Fibroblast of the aortic adventitia (primary cell): Measurements from ENCODE around the gene PRRG4. TPM values are rescaled to one million over a fixed set of nuclear protein-coding genes. Genes with fewer than 3 reads are reported as not detected.

ENCODE experiments used
- DNase-seq: peaks from one replicate; pipeline ENCODE4 v3.0.0-alpha.2; 2010; ENCODE audit warnings: low read depth
- H3K4me3 ChIP-seq: 2 replicates; pipeline ENCODE4 v1.5.1; 2011; ENCODE audit warnings: low read depth, mild to moderate bottlenecking, control low read depth, low read length, moderate library complexity
- total RNA-seq: library from RNA; depleted of rRNA; stranded (reverse); fragments of >200 nt; gene quantifications from 2 replicates; pipeline ENCODE4 v1.2.3, GENCODE V29; 2012; ENCODE audit warnings: low replicate concordance
- TF ChIP-seq, protein P1 (sequence below): IDR thresholded peaks from 2 replicates; pipeline ENCODE4 v1.5.1; 2011; ENCODE audit warnings: mild to moderate bottlenecking, low read length, control low read depth, inconsistent platforms; ENCODE audit not compliant: insufficient read depth

Gene PRRG4
- total RNA-seq, 1 donor: 0.36 TPM

- DNase-seq: peak; percentile 33
- TF ChIP-seq, protein P1, sequence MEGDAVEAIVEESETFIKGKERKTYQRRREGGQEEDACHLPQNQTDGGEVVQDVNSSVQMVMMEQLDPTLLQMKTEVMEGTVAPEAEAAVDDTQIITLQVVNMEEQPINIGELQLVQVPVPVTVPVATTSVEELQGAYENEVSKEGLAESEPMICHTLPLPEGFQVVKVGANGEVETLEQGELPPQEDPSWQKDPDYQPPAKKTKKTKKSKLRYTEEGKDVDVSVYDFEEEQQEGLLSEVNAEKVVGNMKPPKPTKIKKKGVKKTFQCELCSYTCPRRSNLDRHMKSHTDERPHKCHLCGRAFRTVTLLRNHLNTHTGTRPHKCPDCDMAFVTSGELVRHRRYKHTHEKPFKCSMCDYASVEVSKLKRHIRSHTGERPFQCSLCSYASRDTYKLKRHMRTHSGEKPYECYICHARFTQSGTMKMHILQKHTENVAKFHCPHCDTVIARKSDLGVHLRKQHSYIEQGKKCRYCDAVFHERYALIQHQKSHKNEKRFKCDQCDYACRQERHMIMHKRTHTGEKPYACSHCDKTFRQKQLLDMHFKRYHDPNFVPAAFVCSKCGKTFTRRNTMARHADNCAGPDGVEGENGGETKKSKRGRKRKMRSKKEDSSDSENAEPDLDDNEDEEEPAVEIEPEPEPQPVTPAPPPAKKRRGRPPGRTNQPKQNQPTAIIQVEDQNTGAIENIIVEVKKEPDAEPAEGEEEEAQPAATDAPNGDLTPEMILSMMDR: no peak
- peak overlapping the region; percentile 69 for H3K4me3 ChIP-seq
These were observed 509 bp upstream of the PRRG4 start for GRCh38 chr11:32829157-32829679.

- H3K4me3 ChIP-seq: peak overlapping the region; percentile 69
- no peak for DNase-seq
- TF ChIP-seq, protein P1: no peak
These were observed 649 bp downstream of the PRRG4 start for GRCh38 chr11:32830413-32830738.

DNA sequence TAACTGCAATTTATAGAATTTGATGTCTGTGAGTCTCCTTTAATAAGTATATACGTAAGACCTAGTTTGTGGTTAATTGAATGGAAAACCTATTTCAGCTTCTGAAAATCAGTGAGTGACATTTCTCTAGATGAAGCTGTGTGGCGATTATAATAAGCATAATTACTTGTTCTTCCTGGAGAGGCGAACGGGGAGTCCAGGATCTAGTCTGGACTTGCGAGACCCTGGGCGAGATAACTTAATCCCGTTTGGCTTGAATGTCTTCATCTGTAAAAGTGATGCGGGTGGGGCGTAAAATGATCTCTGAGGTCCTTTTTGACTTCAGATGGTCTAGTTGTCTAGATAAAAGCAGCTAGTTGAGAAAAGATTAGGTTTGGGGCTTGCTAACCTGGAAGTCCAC, 1.1 kb downstream of the PRRG4 start:
- TF ChIP-seq, protein P1: no peak
- H3K4me3 ChIP-seq: no peak overlapping the region
- DNase-seq: no peak

- no peak for DNase-seq
- TF ChIP-seq, protein P1: no peak
- no peak overlapping the region for H3K4me3 ChIP-seq
These were observed 1.5 kb downstream of the PRRG4 start for GRCh38 chr11:32831221-32831620.

DNA sequence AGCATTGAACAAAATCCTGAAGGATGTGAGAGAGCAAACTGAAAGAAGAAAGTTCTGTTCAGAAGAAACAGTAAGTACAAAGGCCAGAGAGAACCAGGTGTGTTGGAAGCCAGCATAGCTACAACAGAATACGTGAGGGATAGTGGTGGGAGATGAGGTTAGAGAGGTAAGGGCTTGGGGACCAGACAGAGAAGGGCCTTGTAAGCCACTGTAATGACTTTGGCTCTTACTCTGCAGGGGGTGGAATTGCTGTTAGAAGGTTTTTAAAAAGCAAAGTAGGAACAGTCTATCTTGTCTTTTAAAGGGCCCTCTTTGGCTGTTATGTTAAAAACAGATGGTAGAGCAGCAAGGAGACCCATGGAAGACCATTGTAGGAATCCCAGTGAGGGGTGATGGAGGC, 4.2 kb downstream of the PRRG4 start:
- TF ChIP-seq, protein P1: no peak
- no peak overlapping the region for H3K4me3 ChIP-seq
- DNase-seq: no peak

DNA sequence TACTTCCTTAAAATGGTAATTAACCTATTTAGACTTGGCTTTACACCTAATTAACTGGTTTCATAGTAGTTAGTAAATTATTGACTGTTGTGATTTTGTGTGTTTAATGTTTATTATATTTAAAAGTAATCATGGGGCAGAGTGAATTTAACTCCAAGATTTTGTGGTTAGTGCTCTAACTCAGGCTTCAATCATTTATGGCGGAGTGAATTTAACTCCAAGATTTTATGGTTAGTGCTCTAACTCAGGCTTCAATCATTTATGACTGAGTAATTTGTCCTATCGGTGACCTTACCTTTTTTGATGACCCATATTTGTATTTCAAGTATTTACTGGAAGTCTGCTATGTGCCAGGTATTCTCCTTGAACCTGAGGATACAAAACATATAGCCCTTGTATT, 7.2 kb downstream of the PRRG4 start:
- no peak overlapping the region for H3K4me3 ChIP-seq
- TF ChIP-seq, protein P1: no peak
- DNase-seq: no peak
